K562 (cell line): ENCODE measurements around the gene LYPD3. TPM values are rescaled to one million over a fixed set of nuclear protein-coding genes. Genes with fewer than 3 reads are reported as not detected.
A peak's percentile ranks its signal among the peaks of the same experiment; 100 is the strongest.

ENCODE experiments used
- CHD1 ChIP-seq: fragments of 200-600 bp; sonication (generic); IDR thresholded peaks from one replicate; pipeline ENCODE4 v1.6.1; 2012; ENCODE audit warnings: mild to moderate bottlenecking, moderate library complexity, low read length, inconsistent platforms
- CHD2 ChIP-seq: IDR thresholded peaks from 2 replicates; pipeline ENCODE4 v1.6.1; 2011; ENCODE audit warnings: low read depth, low read length
- DMBX1 ChIP-seq: fragments of 250-450 bp; sonication (Bioruptor Pico); IDR thresholded peaks from 2 replicates; pipeline ENCODE4 v1.8.0; 2022; ENCODE audit warnings: inconsistent platforms, mild to moderate bottlenecking, moderate library complexity, borderline replicate concordance
- ESRRB ChIP-seq: fragments of 250-450 bp; sonication (Bioruptor Pico); IDR thresholded peaks from 2 replicates; pipeline ENCODE4 v1.5.0; 2020; ENCODE audit warnings: mild to moderate bottlenecking, moderate library complexity, borderline replicate concordance
- GATAD2A ChIP-seq: fragments of 450-650 bp; IDR thresholded peaks from 2 replicates; pipeline ENCODE4 v1.6.1; 2017
- KAT7 ChIP-seq: sonication (generic); formaldehyde crosslinking; IDR thresholded peaks from 2 replicates; pipeline ENCODE4 v1.8.0; 2022; ENCODE audit warnings: missing genetic modification reagents, mild to moderate bottlenecking, borderline replicate concordance
- KDM4B ChIP-seq, 2 experiments: fragments of 450-650 bp in 1 of 2; sonication (generic) in 1 of 2; IDR thresholded peaks; 2 replicates each; pipeline ENCODE4 v1.6.1; 2016 to 2017; ENCODE audit warnings: borderline replicate concordance in 2 of 2, antibody characterized with exemption in 1 of 2, low read depth in 1 of 2, mild to moderate bottlenecking in 1 of 2
- LARP7 ChIP-seq: fragments of 450-650 bp; IDR thresholded peaks from 2 replicates; pipeline ENCODE4 v1.6.1; 2016
- MCM3 ChIP-seq: fragments of 450-650 bp; IDR thresholded peaks from 2 replicates; pipeline ENCODE4 v1.6.1; 2016
- MEIS2 ChIP-seq: fragments of 450-650 bp; IDR thresholded peaks from 2 replicates; pipeline ENCODE4 v1.6.1; 2014; ENCODE audit warnings: mild to moderate bottlenecking; ENCODE audit not compliant: partially characterized antibody
- MIER1 ChIP-seq: fragments of 450-650 bp; IDR thresholded peaks from 2 replicates; pipeline ENCODE4 v1.6.1; 2016; ENCODE audit warnings: antibody characterized with exemption, mild to moderate bottlenecking, low read depth
- NELFE ChIP-seq: IDR thresholded peaks from 2 replicates; pipeline ENCODE4 v1.6.1; 2011; ENCODE audit warnings: mild to moderate bottlenecking; ENCODE audit not compliant: insufficient read depth, insufficient read length
- NFATC3 ChIP-seq: fragments of 450-650 bp; IDR thresholded peaks from 2 replicates; pipeline ENCODE4 v1.6.1; 2017; ENCODE audit warnings: mild to moderate bottlenecking
- SIX5 ChIP-seq, 2 experiments: IDR thresholded peaks; 2 replicates each; pipeline ENCODE4 v1.6.1; 2011; ENCODE audit warnings: low read length in 2 of 2, borderline replicate concordance in 1 of 2, low read depth in 1 of 2, mild to moderate bottlenecking in 1 of 2, moderate library complexity in 1 of 2; ENCODE audit not compliant: insufficient read depth in 1 of 2
- SREBF1 ChIP-seq: fragments of 150-350 bp; IDR thresholded peaks from 2 replicates; pipeline ENCODE4 v1.6.1; 2014; ENCODE audit warnings: antibody characterized with exemption, low read depth, low read length, borderline replicate concordance
- SRSF3 ChIP-seq: fragments of 200-400 bp; formaldehyde crosslinking; IDR thresholded peaks from 2 replicates; pipeline ENCODE4 v1.6.1; 2016; ENCODE audit warnings: mild to moderate bottlenecking, low read length, moderate library complexity; ENCODE audit not compliant: insufficient read depth
- SRSF7 ChIP-seq: fragments of 200-400 bp; formaldehyde crosslinking; optimal IDR thresholded peaks from 2 replicates; pipeline ENCODE3; 2017; ENCODE audit warnings: mild to moderate bottlenecking, low read depth, low read length
- TAF15 ChIP-seq: fragments of 200-400 bp; formaldehyde crosslinking; IDR thresholded peaks from 2 replicates; pipeline ENCODE4 v1.6.1; 2017; ENCODE audit warnings: mild to moderate bottlenecking, low read depth, low read length, moderate library complexity
- TRIM24 ChIP-seq, 2 experiments: fragments of 450-650 bp; IDR thresholded peaks; 2 replicates each; pipeline ENCODE4 v1.6.1; 2016
- XRCC4 ChIP-seq: IDR thresholded peaks from one replicate; pipeline ENCODE4 v1.6.1; 2011; ENCODE audit not compliant: insufficient read depth, insufficient read length; ENCODE audit errors: extremely low read depth
- ZEB2 ChIP-seq: fragments of 450-650 bp; IDR thresholded peaks from 2 replicates; pipeline ENCODE4 v1.6.1; 2016
- ZNF197 ChIP-seq: fragments of 200-800 bp; sonication (Bioruptor generic); IDR thresholded peaks from 2 replicates; pipeline ENCODE4 v1.6.1; 2016; ENCODE audit warnings: low read depth, missing genetic modification characterization, missing compliant biosample characterization
- ZNF239 ChIP-seq: fragments of 250-450 bp; sonication (Bioruptor Pico); IDR thresholded peaks from 2 replicates; pipeline ENCODE4 v1.4.0; 2020; ENCODE audit warnings: mild to moderate bottlenecking
- ZNF445 ChIP-seq: fragments of 250-450 bp; sonication (Bioruptor Pico); IDR thresholded peaks from 2 replicates; pipeline ENCODE4 v1.4.0; 2020; ENCODE audit warnings: low read depth, mild to moderate bottlenecking, moderate library complexity
- ZNF668 ChIP-seq: fragments of 250-450 bp; sonication (Bioruptor Pico); IDR thresholded peaks from 2 replicates; pipeline ENCODE4 v1.8.0; 2022; ENCODE audit warnings: mild to moderate bottlenecking, inconsistent platforms
- polyA plus RNA-seq, 8 experiments: library from polyadenylated mRNA; depleted of rRNA in 4 of 8; stranded (reverse) in 5 of 8; unstranded in 3 of 8; fragments of >200 nt; fragmentation: Nextera tagmentation in 2 of 8; fragmentation: Illumina TruSeq in 1 of 8; extraction: Ambion mirVana in 2 of 8; extraction: Trizol in 1 of 8; gene quantifications; 2 replicates each; pipeline versions ENCODE4 v1.2.1 to v1.2.3, GENCODE V29; 2011 to 2014; ENCODE audit warnings: inconsistent platforms in 1 of 8, missing spikeins in 1 of 8
- total RNA-seq, 7 experiments: library from RNA; depleted of rRNA in 6 of 7; stranded (reverse); fragments of >200 nt in 6 of 7; fragmentation: Illumina TruSeq in 2 of 7; extraction: Trizol in 2 of 7; gene quantifications; 2 replicates each; pipeline versions ENCODE4 v1.2.1 to v1.2.3, GENCODE V29; 2011 to 2021; ENCODE audit warnings: low replicate concordance in 1 of 7
- TF ChIP-seq, protein P1 (sequence below), 2 experiments: IDR thresholded peaks in 1 of 2; conservative IDR thresholded peaks in 1 of 2; 2 replicates each; pipeline ENCODE4 v1.6.1; 2016; ENCODE audit warnings: low read depth in 2 of 2, mild to moderate bottlenecking in 1 of 2, missing compliant biosample characterization in 1 of 2, missing genetic modification characterization in 1 of 2, moderate library complexity in 1 of 2
- TF ChIP-seq, protein P2 (sequence below): fragments of 450-650 bp; IDR thresholded peaks from 2 replicates; pipeline ENCODE4 v1.7.1; 2018; ENCODE audit warnings: mild to moderate bottlenecking, low read depth; ENCODE audit not compliant: partially characterized antibody

Gene LYPD3
- total and polyA plus RNA-seq, 9 of the 15 experiments (the other 6 are each of a cell fraction or from before 2014, with no cell fraction given) = 0.04 to 0.33 (median 0.20) TPM; not detected in 1

- TF ChIP-seq, protein P1, sequence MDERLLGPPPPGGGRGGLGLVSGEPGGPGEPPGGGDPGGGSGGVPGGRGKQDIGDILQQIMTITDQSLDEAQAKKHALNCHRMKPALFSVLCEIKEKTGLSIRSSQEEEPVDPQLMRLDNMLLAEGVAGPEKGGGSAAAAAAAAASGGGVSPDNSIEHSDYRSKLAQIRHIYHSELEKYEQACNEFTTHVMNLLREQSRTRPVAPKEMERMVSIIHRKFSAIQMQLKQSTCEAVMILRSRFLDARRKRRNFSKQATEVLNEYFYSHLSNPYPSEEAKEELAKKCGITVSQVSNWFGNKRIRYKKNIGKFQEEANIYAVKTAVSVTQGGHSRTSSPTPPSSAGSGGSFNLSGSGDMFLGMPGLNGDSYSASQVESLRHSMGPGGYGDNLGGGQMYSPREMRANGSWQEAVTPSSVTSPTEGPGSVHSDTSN (CRISPR knock-in tag; IDR thresholded peaks at IDR 0.05; ENCODE audit: low read depth) = no peak
- TF ChIP-seq, protein P1 (tag; conservative IDR thresholded peaks at IDR 0.05; ENCODE audit: low read depth) = peak; percentile 54
- TF ChIP-seq ZNF239 (CRISPR knock-in tag) (no peak), ESRRB (CRISPR knock-in tag) (no peak), MCM3 (no peak), MIER1 (no peak), DMBX1 (CRISPR knock-in tag) (no peak), ZNF197 (CRISPR knock-in tag) (no peak), TAF15 (no peak), SIX5 (IDR thresholded peaks at IDR 0.05; ENCODE audit: borderline replicate concordance in 1 of 2, insufficient read depth in 1 of 2, low read depth in 1 of 2, low read length in 2 of 2) (no peak), ZNF445 (no peak), NELFE (no peak), CHD2 (no peak), KDM4B (IDR thresholded peaks at IDR 0.05; ENCODE audit: borderline replicate concordance in 2 of 2, low read depth in 1 of 2) (no peak), SRSF3 (no peak), LARP7 (no peak), MEIS2 (peak; percentile 66), SRSF7 (no peak), GATAD2A (no peak), CHD1 (no peak), ZNF668 (CRISPR knock-in tag) (no peak), NFATC3 (no peak), TRIM24 (IDR thresholded peaks at IDR 0.05) (0 out of 4 replicates have a peak, but pooled peaks of 1 of the 2 experiments have one; percentile 9), KAT7 (CRISPR knock-in tag) (no peak), ZEB2 (no peak), XRCC4 (no peak), SREBF1 (no peak)
- TF ChIP-seq, protein P2, sequence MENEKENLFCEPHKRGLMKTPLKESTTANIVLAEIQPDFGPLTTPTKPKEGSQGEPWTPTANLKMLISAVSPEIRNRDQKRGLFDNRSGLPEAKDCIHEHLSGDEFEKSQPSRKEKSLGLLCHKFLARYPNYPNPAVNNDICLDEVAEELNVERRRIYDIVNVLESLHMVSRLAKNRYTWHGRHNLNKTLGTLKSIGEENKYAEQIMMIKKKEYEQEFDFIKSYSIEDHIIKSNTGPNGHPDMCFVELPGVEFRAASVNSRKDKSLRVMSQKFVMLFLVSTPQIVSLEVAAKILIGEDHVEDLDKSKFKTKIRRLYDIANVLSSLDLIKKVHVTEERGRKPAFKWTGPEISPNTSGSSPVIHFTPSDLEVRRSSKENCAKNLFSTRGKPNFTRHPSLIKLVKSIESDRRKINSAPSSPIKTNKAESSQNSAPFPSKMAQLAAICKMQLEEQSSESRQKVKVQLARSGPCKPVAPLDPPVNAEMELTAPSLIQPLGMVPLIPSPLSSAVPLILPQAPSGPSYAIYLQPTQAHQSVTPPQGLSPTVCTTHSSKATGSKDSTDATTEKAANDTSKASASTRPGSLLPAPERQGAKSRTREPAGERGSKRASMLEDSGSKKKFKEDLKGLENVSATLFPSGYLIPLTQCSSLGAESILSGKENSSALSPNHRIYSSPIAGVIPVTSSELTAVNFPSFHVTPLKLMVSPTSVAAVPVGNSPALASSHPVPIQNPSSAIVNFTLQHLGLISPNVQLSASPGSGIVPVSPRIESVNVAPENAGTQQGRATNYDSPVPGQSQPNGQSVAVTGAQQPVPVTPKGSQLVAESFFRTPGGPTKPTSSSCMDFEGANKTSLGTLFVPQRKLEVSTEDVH = no peak
Observed at GRCh38 chr19:43457809-43458208, 7.6 kb downstream of the LYPD3 start (continued).
